ENCODE results near the gene IGFBP4.

The IGFBP4 gene

DNA sequence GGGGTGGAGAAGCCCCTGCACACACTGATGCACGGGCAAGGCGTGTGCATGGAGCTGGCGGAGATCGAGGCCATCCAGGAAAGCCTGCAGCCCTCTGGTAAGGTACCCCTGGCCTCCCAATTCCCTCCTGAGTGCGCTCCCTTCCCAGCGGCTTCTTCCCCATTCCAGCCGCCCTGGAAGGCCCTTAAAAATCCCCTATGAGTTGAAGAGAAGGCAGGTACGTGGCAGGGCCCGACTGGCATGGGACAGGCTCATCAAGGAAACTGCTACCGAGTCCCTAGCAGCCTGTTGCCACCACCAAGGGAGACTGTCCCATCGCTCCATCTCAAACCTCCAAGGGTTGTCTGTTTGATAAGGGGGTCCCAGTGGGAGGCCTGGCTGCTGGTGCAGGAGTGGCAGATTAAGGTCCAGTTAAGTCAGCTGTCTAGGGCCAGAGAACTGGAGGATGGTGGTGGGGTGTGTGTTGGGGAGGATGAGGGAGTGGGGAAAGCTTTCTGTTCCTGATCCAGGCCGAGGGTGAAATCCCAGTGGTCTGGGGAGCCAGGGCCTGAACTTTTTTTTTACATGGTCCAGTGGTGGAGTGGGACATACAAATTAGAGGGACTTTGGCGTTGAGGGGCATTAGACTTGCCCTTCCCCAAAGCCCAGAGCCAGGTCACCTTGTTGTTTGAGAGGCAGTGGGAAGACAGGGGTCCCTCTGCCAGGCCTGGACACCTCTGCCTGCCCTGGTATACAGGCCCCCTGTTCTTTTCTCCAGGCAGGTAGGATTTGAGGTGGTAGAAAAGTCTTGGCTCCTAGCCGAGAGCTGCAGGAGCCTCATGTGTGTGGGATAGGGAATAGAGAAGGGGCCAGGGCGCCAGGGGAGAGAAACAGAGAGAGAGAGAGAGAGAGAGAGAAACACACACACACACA is 994 bp downstream of the IGFBP4 start:
- ATAC-seq: no peak

DNA sequence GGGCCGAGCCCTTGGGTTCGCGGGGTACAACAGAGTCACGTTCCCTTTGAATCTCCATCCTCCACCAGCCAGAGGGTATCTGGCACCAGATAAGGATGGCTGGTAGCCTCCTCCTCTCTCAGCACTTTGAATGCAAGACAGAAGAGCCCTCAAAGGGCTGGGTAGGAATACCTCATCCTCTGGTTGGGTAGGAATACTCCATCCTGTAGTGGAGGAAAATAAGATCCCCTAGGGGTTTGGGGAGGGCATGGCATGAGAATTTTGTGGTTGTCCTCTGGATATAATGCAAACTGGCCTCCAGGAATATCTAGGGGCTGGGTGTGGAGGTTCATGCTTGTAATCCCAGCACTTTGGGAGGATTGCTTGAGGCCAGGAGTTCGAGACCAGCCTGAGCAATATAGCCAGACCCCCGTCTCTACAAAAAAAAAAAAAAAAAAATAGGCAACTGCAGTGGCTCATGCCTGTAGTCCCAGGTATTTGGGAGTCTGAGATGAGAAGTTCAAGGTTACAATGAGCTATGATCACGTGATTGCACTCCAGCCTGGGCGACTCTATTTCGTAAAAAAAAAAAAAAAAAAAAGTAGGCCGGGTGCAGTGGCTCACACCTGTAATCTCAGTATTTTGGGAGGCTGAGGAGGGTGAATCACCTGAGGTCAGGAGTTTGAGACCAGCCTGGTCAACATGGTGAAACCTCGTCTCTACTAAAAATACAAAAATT is 2.7 kb downstream of the IGFBP4 start:
- Mint-ChIP-seq H3K27me3 (no peaks in the 10 kb centered on the region), H3K4me1 (peaks cover 25% of the 10 kb centered on the region), H3K4me3 (no peak overlapping the region), H3K9me3 (no peaks in the 10 kb centered on the region), H3K27ac (peak overlapping the region; percentile 10), H3K36me3 (no peaks in the 10 kb centered on the region)
- ATAC-seq: no peak

More for the DNA sequence above, 994 bp downstream of the IGFBP4 start:
- Mint-ChIP-seq H3K4me3 (peak overlapping the region; percentile 80), H3K9me3 (no peaks in the 10 kb centered on the region), H3K4me1 (peaks cover 26% of the 10 kb centered on the region), H3K27ac (peak overlapping the region; percentile 10), H3K36me3 (no peaks in the 10 kb centered on the region), H3K27me3 (no peaks in the 10 kb centered on the region)

DNA sequence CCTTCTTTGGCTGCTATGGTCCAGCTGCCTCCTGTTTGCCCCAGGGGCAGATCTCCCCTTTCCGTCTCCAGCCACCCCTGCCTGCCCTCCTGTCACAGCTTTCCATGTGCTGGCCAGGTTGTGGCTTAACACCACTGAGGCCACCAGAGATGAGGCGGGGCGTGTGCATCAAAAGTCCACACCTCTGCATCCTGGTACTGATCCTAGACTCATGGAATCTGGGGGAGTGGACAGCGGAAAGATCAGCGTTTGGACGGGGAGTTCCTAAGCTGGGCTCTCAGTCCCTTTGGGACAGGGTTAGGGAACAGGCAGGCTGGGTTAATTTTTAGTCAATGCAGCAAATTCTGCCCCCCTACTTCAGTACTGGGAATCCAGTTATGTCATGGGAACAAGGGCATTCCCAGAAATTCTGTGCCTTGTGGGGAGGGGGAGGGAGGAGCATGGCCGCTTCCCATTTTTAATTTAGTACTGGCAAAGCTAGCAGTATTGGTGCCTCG is 3.9 kb downstream of the IGFBP4 start:
- Mint-ChIP-seq H3K4me3 (no peak overlapping the region), H3K27ac (no peak overlapping the region), H3K36me3 (no peaks in the 10 kb centered on the region), H3K4me1 (peaks cover 20% of the 10 kb centered on the region), H3K9me3 (no peaks in the 10 kb centered on the region), H3K27me3 (no peaks in the 10 kb centered on the region)
- no peak for ATAC-seq

DNA sequence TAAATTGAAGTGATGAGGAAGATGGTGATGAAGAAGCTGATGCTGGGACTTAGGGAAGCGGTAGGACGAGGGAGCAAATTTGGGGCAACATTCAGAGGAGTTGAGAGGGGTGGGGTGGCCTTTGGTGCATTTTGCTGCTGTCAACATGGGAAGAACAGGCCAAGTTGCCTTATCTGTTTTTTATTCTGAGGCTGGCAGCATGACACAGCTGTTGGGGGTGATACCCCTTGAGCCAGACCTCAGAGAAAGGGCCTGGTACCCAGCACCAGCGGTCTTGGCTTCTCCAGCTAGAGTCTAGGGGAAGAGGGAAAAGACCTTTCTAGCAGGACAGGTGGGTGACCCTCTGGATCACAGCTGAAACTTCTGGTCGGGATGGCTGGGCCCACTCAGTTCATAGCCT is 4.6 kb downstream of the IGFBP4 start:
- no peak for ATAC-seq
- Mint-ChIP-seq H3K4me3 (no peak overlapping the region), H3K27ac (no peak overlapping the region)

DNA sequence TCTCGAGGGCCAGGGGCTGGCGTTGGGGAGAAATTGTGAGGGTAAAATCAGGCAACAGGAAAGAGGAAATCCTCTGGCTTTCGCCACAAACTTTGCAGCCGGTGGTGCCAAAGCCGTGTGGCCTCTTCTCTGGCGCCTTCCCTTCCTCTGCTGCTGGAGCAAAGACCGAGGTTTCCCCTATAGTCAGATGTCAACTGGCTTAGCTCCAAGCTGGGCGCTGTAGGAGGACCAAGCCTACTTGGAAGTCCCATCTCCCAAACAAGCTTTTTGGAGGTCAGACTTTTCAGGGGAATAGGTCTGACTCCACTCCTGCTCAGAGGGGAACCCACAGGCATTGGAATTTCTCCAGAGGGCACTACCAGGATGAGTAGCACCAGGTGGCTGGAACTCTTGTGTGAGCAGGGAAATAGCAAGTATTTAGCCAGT is 5.0 kb downstream of the IGFBP4 start:
- Mint-ChIP-seq H3K4me1 (peaks cover 20% of the 10 kb centered on the region), H3K27ac (no peak overlapping the region), H3K27me3 (no peaks in the 10 kb centered on the region), H3K36me3 (no peaks in the 10 kb centered on the region), H3K9me3 (no peaks in the 10 kb centered on the region), H3K4me3 (no peak overlapping the region)
- no peak for ATAC-seq

More for the DNA sequence above, 4.6 kb downstream of the IGFBP4 start:
- Mint-ChIP-seq H3K36me3 (no peaks in the 10 kb centered on the region), H3K9me3 (no peaks in the 10 kb centered on the region), H3K27me3 (no peaks in the 10 kb centered on the region), H3K4me1 (peaks cover 20% of the 10 kb centered on the region)

DNA sequence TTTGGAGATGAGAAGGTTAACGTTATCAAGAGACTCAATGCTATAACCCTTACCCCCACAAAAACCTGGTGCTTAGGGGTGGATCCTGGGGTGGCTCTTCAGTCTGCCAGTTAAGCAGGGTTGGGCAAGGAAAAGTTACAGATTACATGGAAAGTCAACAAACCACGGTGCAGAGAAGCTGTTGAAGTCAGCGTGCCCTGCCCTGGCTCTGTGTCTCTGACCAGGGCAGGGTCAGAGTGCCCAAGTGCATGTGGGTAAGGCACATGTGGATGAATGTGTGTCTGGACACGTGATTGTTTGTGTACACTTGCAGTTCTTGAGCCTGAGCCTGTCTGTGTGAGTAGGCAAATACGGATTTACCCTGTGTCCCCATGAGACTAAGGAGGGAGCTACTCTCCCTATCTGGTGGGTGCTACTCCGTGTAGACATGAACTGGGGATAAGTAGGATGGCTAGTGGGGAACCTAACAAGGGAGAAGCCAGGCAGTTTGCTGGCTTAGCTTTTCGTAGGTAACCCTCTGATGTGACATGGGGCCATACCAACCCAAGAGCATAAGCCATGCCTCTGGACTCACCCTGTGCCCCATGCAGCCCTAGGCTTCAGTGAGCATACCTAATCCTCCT is 5.5 kb downstream of the IGFBP4 start:
- H3K9me3 Mint-ChIP-seq: no peaks in the 10 kb centered on the region
- H3K27me3 Mint-ChIP-seq: no peaks in the 10 kb centered on the region
- H3K27ac Mint-ChIP-seq: no peak overlapping the region
- peaks cover 18% of the 10 kb centered on the region for H3K4me1 Mint-ChIP-seq
- no peaks in the 10 kb centered on the region for H3K36me3 Mint-ChIP-seq
- no peak overlapping the region for H3K4me3 Mint-ChIP-seq
- no peak for ATAC-seq

DNA sequence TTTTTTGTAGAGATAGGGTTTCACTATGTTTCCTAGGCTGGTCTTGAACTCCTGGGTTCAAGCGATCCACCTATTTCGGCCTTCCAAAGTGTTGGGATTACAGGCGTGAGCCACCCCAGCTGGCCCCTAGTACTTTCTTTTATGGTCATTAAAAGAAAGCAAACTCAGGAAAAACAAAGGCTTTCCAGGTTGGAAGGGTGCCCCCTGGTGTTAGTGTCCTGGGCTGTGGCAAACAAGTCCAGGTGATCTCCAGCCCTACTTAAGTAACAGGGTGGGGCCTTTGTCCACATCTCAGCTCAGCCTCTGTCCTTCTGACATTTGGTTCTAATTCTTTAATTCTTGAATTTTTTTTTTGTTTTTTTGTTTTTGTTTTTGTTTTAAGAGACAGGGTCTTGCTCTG is 6.9 kb downstream of the IGFBP4 start:
- H3K4me3 Mint-ChIP-seq: no peak overlapping the region
- no peak for ATAC-seq
- H3K36me3 Mint-ChIP-seq: no peaks in the 10 kb centered on the region
- H3K9me3 Mint-ChIP-seq: no peaks in the 10 kb centered on the region
- peaks cover 4% of the 10 kb centered on the region for H3K4me1 Mint-ChIP-seq
- H3K27me3 Mint-ChIP-seq: no peaks in the 10 kb centered on the region
- H3K27ac Mint-ChIP-seq: no peak overlapping the region

DNA sequence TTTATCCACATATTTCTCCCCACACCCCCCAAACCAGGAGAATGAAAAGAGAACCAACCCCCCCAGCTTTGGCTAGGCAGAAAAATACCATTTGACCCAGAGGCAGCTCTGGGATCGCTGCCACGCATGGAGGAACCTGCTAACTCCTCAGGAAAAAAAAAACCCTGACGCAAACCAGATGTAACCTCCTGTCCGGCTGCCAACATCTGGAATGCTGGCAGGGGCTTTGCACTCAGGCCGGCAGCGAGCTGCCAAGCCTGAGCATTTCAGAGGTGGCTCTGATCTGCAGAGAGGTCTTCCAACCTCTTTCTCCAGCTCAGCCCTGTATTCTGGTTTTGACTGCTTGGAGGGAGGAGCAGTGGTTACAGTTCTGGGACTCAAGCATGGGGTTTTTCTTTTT is 8.2 kb downstream of the IGFBP4 start:
- no peaks in the 10 kb centered on the region for H3K27me3 Mint-ChIP-seq
- H3K36me3 Mint-ChIP-seq: no peaks in the 10 kb centered on the region
- no peak for ATAC-seq
- no peaks in the 10 kb centered on the region for H3K4me1 Mint-ChIP-seq
- H3K9me3 Mint-ChIP-seq: no peaks in the 10 kb centered on the region
- H3K4me3 Mint-ChIP-seq: no peak overlapping the region
- H3K27ac Mint-ChIP-seq: no peak overlapping the region

DNA sequence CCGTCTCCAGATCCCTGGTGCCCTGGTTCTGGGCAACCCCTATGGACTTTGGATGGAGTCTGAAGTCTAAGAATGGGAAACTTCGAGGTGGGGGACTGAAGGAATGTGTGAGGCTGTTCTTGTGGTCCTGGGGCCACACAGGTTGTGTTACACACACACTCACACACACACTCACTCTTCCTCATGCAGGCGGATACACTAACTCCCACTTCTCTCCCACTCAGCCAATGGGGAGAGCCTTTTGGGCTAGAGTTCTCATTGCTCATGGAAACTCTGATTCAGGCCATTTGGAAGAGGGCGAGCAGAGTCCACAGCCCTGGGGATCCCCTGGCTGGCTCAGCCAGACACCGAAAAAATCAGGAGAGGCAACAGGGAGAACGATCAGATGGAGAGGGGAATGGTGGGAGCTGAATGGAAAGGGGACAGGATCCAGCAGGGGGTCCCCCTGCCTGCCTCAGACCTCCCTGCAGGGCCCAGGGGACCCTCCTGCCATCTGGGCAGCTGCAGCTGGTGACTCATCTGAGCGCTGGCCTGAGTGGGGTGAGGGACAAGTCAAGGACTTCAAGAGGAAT is 9.1 kb downstream of the IGFBP4 start:
- Mint-ChIP-seq H3K36me3 (no peaks in the 10 kb centered on the region), H3K27ac (no peak overlapping the region), H3K9me3 (no peaks in the 10 kb centered on the region), H3K27me3 (no peaks in the 10 kb centered on the region), H3K4me3 (no peak overlapping the region), H3K4me1 (no peaks in the 10 kb centered on the region)
- ATAC-seq: no peak

DNA sequence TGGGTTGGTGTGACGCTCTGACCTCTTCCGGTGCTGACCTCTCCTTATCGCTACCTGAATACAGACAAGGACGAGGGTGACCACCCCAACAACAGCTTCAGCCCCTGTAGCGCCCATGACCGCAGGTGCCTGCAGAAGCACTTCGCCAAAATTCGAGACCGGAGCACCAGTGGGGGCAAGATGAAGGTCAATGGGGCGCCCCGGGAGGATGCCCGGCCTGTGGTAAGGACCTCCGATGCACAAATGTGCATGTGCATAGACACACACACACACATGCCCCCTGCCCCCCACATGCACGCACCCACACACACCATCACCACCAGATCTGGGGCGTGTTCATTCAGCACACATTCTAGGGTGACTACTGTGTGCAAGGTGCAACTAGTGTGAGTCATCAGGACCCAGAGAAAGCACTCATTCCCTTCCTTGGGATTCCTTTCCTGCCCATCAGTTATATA is 9.7 kb downstream of the IGFBP4 start:
- Mint-ChIP-seq H3K9me3 (no peaks in the 10 kb centered on the region), H3K4me1 (no peaks in the 10 kb centered on the region), H3K4me3 (no peak overlapping the region), H3K27ac (no peak overlapping the region), H3K36me3 (no peaks in the 10 kb centered on the region), H3K27me3 (no peaks in the 10 kb centered on the region)
- no peak for ATAC-seq

DNA sequence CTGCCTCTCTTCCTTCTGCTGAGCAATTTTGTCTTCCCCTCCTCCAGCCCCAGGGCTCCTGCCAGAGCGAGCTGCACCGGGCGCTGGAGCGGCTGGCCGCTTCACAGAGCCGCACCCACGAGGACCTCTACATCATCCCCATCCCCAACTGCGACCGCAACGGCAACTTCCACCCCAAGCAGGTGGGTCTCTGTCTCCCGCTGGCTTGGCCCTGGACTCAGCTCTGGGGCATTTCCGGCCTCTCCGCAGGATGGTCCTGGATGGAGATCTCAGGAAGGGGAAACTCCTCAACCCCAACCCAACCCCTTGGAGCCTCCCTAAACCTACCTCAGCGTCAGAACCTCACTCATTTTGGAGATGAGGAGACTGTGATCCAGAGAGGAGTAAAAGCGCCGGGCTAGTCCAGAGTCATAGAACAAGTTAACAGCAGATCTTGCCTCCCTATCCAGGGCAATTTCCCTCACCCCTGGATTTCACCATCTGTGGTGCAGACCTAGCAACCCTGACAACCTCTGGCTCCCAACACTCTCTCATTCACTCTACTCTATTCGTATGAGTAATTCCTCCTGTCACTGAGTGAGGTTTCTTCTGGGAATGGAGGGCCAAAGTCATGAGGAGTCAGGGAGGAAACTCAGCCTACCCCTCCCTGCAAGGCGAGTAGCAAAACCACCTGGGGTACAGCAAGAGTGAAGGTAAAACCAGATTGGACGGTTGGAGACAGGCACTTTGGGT is 10.8 kb downstream of the IGFBP4 start:
- Mint-ChIP-seq H3K36me3 (no peaks in the 10 kb centered on the region), H3K9me3 (no peaks in the 10 kb centered on the region), H3K27ac (no peak overlapping the region), H3K27me3 (no peaks in the 10 kb centered on the region), H3K4me3 (no peak overlapping the region), H3K4me1 (no peaks in the 10 kb centered on the region)
- ATAC-seq: peak; percentile 28

DNA sequence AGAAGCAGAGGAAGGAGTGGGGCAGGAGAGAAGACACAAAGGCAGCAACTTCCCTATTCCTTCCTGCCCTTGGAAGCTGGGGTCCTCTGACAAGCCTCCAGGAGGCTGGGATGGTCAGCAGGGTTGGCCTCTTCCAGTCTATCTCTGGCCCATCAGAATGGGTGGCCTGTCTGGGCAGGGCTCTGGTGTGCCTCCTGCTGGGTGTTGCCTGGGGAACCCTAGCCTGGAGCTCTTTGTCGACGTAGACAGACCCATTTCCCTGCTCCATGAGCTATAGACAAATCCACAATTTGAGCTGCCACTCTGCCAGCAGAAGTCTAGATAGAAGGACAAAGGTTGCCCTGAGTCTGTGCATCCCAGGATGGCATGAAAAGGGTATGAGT is 11.4 kb downstream of the IGFBP4 start:
- Mint-ChIP-seq H3K4me3 (no peak overlapping the region), H3K4me1 (no peaks in the 10 kb centered on the region), H3K27ac (no peak overlapping the region), H3K36me3 (no peaks in the 10 kb centered on the region), H3K9me3 (no peaks in the 10 kb centered on the region), H3K27me3 (no peaks in the 10 kb centered on the region)
- ATAC-seq: no peak

DNA sequence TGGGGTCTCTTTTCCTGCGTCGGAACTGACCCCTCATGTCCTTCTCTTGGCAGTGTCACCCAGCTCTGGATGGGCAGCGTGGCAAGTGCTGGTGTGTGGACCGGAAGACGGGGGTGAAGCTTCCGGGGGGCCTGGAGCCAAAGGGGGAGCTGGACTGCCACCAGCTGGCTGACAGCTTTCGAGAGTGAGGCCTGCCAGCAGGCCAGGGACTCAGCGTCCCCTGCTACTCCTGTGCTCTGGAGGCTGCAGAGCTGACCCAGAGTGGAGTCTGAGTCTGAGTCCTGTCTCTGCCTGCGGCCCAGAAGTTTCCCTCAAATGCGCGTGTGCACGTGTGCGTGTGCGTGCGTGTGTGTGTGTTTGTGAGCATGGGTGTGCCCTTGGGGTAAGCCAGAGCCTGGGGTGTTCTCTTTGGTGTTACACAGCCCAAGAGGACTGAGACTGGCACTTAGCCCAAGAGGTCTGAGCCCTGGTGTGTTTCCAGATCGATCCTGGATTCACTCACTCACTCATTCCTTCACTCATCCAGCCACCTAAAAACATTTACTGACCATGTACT is 13.2 kb downstream of the IGFBP4 start:
- H3K4me3 Mint-ChIP-seq: no peak overlapping the region
- no peak for ATAC-seq
- no peak overlapping the region for H3K27ac Mint-ChIP-seq
- no peaks in the 10 kb centered on the region for H3K27me3 Mint-ChIP-seq
- no peaks in the 10 kb centered on the region for H3K9me3 Mint-ChIP-seq
- H3K4me1 Mint-ChIP-seq: no peaks in the 10 kb centered on the region
- H3K36me3 Mint-ChIP-seq: no peaks in the 10 kb centered on the region

DNA sequence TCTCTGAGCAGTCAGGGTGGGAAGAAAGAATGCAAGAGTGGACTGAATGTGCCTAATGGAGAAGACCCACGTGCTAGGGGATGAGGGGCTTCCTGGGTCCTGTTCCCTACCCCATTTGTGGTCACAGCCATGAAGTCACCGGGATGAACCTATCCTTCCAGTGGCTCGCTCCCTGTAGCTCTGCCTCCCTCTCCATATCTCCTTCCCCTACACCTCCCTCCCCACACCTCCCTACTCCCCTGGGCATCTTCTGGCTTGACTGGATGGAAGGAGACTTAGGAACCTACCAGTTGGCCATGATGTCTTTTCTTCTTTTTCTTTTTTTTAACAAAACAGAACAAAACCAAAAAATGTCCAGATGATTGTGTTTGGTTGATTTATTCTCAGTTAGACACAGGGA is 14.1 kb downstream of the IGFBP4 start:
- Mint-ChIP-seq H3K27ac (no peak overlapping the region), H3K36me3 (no peaks in the 10 kb centered on the region), H3K9me3 (no peaks in the 10 kb centered on the region), H3K4me1 (no peaks in the 10 kb centered on the region), H3K27me3 (no peaks in the 10 kb centered on the region), H3K4me3 (no peak overlapping the region)
- ATAC-seq: no peak
